ENCODE results near the gene LMLN.

Gene LMLN

DNA sequence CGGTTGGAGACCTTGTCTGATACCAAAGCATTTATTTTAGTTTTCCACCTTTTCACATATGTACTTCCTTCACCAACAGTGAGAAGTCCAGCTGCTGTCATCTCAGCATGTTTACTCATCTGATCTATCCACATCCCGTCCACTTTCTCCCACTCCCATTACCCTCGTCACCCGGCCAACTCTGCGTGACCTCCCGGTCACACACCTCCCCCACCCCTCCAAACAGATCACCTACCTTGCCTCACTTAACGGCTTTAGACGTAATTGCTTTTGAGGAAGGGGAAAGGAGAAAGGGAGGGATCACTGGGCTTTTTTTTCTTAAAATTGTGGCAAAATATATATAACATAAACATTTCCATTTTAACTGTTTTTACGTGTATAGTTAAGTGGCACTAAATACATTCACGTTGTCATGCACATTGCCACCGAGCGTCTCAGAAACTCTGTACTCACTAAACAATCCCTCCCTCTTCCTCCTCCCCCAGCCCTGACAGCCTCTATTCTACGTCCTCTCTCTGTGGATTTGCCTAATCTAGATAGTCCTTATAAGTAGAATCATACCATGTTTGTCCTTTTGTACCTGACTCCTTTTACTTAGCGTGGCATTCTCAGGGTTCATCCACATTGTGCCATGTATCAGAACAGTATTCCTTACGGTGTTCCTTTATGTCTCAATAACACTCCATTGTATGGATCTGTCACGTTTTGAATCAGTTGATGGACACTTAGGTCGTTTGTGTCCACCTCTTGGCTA is 67.2 kb downstream of the LMLN start:
- no peaks in the 10 kb centered on the region for H3K9me3 ChIP-seq (ENCODE audit: severe bottlenecking)
- no peak overlapping the region for H3K27ac ChIP-seq
- H3K4me3 ChIP-seq (ENCODE audit: low read depth, low read length), result no peak overlapping the region
- no peaks in the 10 kb centered on the region for H3K27me3 ChIP-seq (ENCODE audit: insufficient read depth, low read depth, severe bottlenecking)
- no peak for TF ChIP-seq CTCF (IDR thresholded peaks at IDR 0.05; ENCODE audit: low read depth, low read length)
- no peaks in the 10 kb centered on the region for H3K36me3 ChIP-seq
- no peak for DNase-seq

GRCh38 chr3:198027799-198028390 is 67.9 kb downstream of the LMLN start:
- no peaks in the 10 kb centered on the region for H3K9me3 ChIP-seq (ENCODE audit: severe bottlenecking)
- H3K4me3 ChIP-seq (ENCODE audit: low read depth, low read length), result no peak overlapping the region
- TF ChIP-seq CTCF (IDR thresholded peaks at IDR 0.05; ENCODE audit: low read depth, low read length), result no peak
- no peaks in the 10 kb centered on the region for H3K36me3 ChIP-seq
- no peak for DNase-seq
- H3K27me3 ChIP-seq (ENCODE audit: insufficient read depth, low read depth, severe bottlenecking), result no peaks in the 10 kb centered on the region
- H3K27ac ChIP-seq, result no peak overlapping the region

GRCh38 chr3:198028718-198029117 is 68.7 kb downstream of the LMLN start:
- Histone ChIP-seq H3K4me3 (ENCODE audit: low read depth, low read length) (no peak overlapping the region), H3K36me3 (no peaks in the 10 kb centered on the region), H3K27me3 (ENCODE audit: insufficient read depth, low read depth, severe bottlenecking) (no peaks in the 10 kb centered on the region), H3K27ac (no peak overlapping the region), H3K9me3 (ENCODE audit: severe bottlenecking) (no peaks in the 10 kb centered on the region)
- TF ChIP-seq CTCF (IDR thresholded peaks at IDR 0.05; ENCODE audit: low read depth, low read length), result no peak
- no peak for DNase-seq

DNA sequence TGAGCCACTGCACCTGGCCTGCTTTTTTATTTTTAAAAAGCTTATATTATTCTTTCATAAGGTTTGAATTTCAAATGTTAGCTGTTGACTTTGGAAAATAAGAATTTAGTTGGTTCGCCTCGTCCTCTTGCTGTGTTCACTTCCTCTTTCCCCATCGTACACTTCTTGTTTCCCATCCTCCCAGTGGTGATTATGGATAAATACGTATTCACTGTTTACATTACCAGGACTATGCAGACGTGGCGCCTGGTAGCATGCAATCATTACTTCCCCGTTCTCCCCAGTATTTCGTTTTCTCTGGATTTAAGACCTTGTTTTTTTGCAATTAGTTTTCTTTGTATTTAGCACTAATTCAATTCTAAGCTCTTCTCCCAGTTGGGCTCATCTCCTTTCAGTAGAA is 70.1 kb downstream of the LMLN start:
- TF ChIP-seq CTCF (IDR thresholded peaks at IDR 0.05; ENCODE audit: low read depth, low read length), result no peak
- DNase-seq, result no peak

GRCh38 chr3:198030726-198031125 is 70.7 kb downstream of the LMLN start:
- H3K36me3 ChIP-seq, result no peaks in the 10 kb centered on the region
- DNase-seq, result no peak
- no peak for TF ChIP-seq CTCF (IDR thresholded peaks at IDR 0.05; ENCODE audit: low read depth, low read length)
- H3K27ac ChIP-seq, result no peak overlapping the region
- no peaks in the 10 kb centered on the region for H3K27me3 ChIP-seq (ENCODE audit: insufficient read depth, low read depth, severe bottlenecking)
- no peak overlapping the region for H3K4me3 ChIP-seq (ENCODE audit: low read depth, low read length)
- no peaks in the 10 kb centered on the region for H3K9me3 ChIP-seq (ENCODE audit: severe bottlenecking)

More for the DNA sequence above, 70.1 kb downstream of the LMLN start:
- H3K36me3 ChIP-seq, result no peaks in the 10 kb centered on the region
- H3K27ac ChIP-seq, result no peak overlapping the region
- no peak overlapping the region for H3K4me3 ChIP-seq (ENCODE audit: low read depth, low read length)
- no peaks in the 10 kb centered on the region for H3K9me3 ChIP-seq (ENCODE audit: severe bottlenecking)
- H3K27me3 ChIP-seq (ENCODE audit: insufficient read depth, low read depth, severe bottlenecking), result no peaks in the 10 kb centered on the region
